Activated CD8-positive, alpha-beta T cell treated with anti-CD3 and anti-CD28 coated beads for 36 hours (primary cell): ENCODE results near the gene SIGLECL1. TPM values are rescaled to one million over a fixed set of nuclear protein-coding genes. Genes with fewer than 3 reads are reported as not detected.

Experiments
- ATAC-seq: fragments of 200-7000 bp; cut with Tn5 transposase; one replicate; pipeline ENCODE4 v1.10.0; 2021; ENCODE audit warnings: mild to moderate bottlenecking, moderate library complexity
- CTCF ChIA-PET: fragments of 350-600 bp; sonication (Branson Sonifier 250); formaldehyde crosslinking; loops from one replicate; lab custom pipeline; 2021; ENCODE audit warnings: antibody characterized with exemption; lab: Charles Lee
- POLR2A ChIA-PET: fragments of 350-600 bp; sonication (Branson Sonifier 250); formaldehyde crosslinking; loops from one replicate; lab custom pipeline; 2021; ENCODE audit warnings: antibody characterized with exemption; lab: Charles Lee
- DNase-seq: peaks from one replicate; pipeline ENCODE4 v3.0.0-alpha.2; 2020
- H3K27ac Mint-ChIP-seq: one replicate; pipeline ENCODE4 v1.8.0; 2021; ENCODE audit warnings: mild to moderate bottlenecking, mixed read lengths
- H3K27me3 Mint-ChIP-seq: one replicate; pipeline ENCODE4 v1.8.0; 2021; ENCODE audit warnings: mixed read lengths
- H3K36me3 Mint-ChIP-seq: one replicate; pipeline ENCODE4 v1.8.0; 2021; ENCODE audit warnings: low read depth, mixed read lengths
- H3K4me1 Mint-ChIP-seq: one replicate; pipeline ENCODE4 v1.8.0; 2021; ENCODE audit warnings: low read depth, mixed read lengths
- H3K4me3 Mint-ChIP-seq: one replicate; pipeline ENCODE4 v1.8.0; 2021; ENCODE audit warnings: mild to moderate bottlenecking, moderate library complexity, mixed read lengths
- H3K9me3 Mint-ChIP-seq: one replicate; pipeline ENCODE4 v1.8.0; 2021; ENCODE audit warnings: mixed read lengths
- intact Hi-C: fragments of 100-400 bp; cut with micrococcal nuclease; formaldehyde crosslinking; loops from one replicate; pipeline ENCODE4 v1.10.0; 2022
- total RNA-seq, 2 experiments: library from RNA; stranded (reverse); gene quantifications; one replicate each; pipeline ENCODE4 v1.2.3, GENCODE V29; 2021
- TF ChIP-seq, protein P1 (sequence below): fragments of 200-600 bp; IDR thresholded peaks from one replicate; pipeline ENCODE4 v1.8.0; 2022; ENCODE audit warnings: antibody characterized with exemption, mild to moderate bottlenecking

SIGLECL1 gene
- total RNA-seq, 2 experiments from 2014 or later, result not detected

DNA sequence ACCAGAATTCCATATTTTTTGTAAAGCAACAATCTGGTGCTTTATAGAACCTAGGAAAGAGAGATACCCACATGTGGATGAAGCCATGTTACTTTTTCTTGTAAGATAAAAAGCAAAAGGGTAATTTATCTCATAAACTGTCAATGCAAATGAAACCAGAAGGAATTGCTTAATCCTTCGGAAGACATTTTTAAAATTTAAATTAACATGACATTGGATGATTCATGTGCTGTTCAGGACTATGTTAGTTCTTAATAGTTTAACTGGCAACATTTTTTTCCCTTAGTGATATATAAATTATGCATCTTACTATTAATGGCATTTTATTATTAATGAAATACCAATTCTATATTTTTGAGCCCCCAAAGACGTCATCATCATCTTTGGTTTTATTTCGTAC is 34.8 kb downstream of the SIGLECL1 start:
- no peak for DNase-seq
- H3K9me3 Mint-ChIP-seq, result no peaks in the 10 kb centered on the region
- CTCF ChIA-PET, result no interaction called here
- H3K4me3 Mint-ChIP-seq, result no peak overlapping the region
- intact Hi-C loops, result no loop called here
- no peak for ATAC-seq
- H3K4me1 Mint-ChIP-seq, result no peaks in the 10 kb centered on the region
- no peak overlapping the region for H3K27ac Mint-ChIP-seq
- POLR2A ChIA-PET, result no interaction called here
- H3K36me3 Mint-ChIP-seq, result no peaks in the 10 kb centered on the region
- H3K27me3 Mint-ChIP-seq, result peaks cover 9% of the 10 kb centered on the region
- TF ChIP-seq, protein P1, sequence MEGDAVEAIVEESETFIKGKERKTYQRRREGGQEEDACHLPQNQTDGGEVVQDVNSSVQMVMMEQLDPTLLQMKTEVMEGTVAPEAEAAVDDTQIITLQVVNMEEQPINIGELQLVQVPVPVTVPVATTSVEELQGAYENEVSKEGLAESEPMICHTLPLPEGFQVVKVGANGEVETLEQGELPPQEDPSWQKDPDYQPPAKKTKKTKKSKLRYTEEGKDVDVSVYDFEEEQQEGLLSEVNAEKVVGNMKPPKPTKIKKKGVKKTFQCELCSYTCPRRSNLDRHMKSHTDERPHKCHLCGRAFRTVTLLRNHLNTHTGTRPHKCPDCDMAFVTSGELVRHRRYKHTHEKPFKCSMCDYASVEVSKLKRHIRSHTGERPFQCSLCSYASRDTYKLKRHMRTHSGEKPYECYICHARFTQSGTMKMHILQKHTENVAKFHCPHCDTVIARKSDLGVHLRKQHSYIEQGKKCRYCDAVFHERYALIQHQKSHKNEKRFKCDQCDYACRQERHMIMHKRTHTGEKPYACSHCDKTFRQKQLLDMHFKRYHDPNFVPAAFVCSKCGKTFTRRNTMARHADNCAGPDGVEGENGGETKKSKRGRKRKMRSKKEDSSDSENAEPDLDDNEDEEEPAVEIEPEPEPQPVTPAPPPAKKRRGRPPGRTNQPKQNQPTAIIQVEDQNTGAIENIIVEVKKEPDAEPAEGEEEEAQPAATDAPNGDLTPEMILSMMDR, result no peak

DNA sequence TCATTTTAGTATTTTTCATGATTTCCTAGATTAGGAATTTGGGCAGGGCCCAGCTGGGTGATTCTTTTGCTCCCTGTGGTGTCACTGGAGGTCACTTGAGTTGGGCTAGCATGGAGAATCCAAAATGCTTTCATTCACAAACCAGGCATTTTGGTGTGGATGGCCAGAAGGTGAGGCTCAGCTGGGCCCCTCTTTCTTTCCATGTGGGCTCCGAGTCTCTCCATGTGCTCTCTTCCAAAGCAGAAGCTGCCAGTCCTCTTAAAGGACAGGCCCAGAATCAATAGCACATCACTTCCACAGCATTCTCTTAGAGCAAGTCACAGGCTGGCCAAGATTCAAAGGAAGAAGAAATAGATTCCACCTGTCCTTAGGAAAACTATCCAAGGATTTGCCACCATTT is 38.8 kb downstream of the SIGLECL1 start:
- Mint-ChIP-seq H3K36me3 (no peaks in the 10 kb centered on the region), H3K4me1 (no peaks in the 10 kb centered on the region), H3K27ac (no peak overlapping the region), H3K4me3 (no peak overlapping the region), H3K27me3 (peaks cover 3% of the 10 kb centered on the region), H3K9me3 (no peaks in the 10 kb centered on the region)
- ChIA-PET POLR2A (no interaction called here), CTCF (no interaction called here)
- ATAC-seq (no peak), DNase-seq (no peak)
- intact Hi-C loops, result no loop called here
- TF ChIP-seq, protein P1, result no peak

DNA sequence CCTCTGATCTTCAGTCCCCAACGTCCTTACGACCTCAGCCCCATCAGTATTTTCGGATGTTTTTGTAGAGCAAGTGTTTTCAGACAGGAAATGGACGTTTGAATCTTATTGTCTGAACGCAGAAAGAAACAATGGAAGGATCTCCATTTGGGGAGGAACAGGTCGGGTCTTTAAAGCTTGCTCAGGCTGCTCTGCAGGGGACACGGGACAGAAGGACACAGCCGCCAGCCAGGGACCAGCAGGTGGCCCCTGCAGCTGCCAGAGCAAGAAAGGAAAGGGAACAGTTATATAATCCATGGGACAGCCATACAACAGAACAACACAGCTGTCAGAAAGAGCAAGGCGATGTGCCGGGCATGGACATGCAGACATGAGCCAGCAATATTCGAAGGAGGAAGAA is 42.1 kb downstream of the SIGLECL1 start:
- POLR2A ChIA-PET, result no interaction called here
- no peak for ATAC-seq
- no peak overlapping the region for H3K27ac Mint-ChIP-seq

DNA sequence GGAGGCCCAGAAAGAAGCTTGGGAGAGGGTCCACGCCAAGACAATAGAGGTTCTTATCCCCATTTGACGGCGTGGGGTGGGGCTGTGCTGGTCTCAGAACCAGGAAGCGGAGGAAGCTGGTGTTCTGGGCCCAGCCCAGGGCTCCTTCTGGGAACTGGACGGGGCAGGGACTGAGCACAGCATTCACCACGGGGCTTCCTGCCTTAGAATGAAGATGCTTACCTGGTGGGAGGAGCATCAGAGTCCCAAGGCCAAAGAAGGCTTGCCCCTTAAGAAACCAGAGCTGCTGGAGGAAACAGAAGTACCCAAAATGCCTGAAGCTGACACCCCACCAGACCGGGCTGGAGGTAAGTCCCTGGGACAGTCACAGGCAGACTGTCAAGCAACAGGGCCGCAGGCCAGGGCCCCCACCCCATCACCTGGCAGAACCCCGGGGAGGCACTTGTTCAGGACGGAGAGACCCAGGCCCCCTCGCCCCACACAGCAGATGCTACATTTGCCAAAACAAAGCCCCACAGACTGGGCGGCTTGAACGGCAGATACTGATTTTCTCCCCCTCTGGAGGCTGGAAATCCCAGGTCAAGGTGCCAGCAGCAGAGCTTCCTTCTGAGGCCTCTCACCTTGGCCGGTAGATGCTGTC is 42.8 kb downstream of the SIGLECL1 start:
- POLR2A ChIA-PET, result no interaction called here

More for the DNA sequence above, 42.1 kb downstream of the SIGLECL1 start:
- H3K27me3 Mint-ChIP-seq, result peaks cover 7% of the 10 kb centered on the region
- H3K4me3 Mint-ChIP-seq, result no peak overlapping the region
- H3K9me3 Mint-ChIP-seq, result no peaks in the 10 kb centered on the region
- intact Hi-C loops, result no loop called here
- no peak for DNase-seq
- TF ChIP-seq, protein P1, result no peak
- H3K36me3 Mint-ChIP-seq, result no peaks in the 10 kb centered on the region
- H3K4me1 Mint-ChIP-seq, result no peaks in the 10 kb centered on the region
- CTCF ChIA-PET, result no interaction called here

More for the DNA sequence above, 42.8 kb downstream of the SIGLECL1 start:
- no peak for ATAC-seq
- H3K27ac Mint-ChIP-seq, result no peak overlapping the region
- peaks cover 7% of the 10 kb centered on the region for H3K27me3 Mint-ChIP-seq
- intact Hi-C loops, result no loop called here
- no peaks in the 10 kb centered on the region for H3K4me1 Mint-ChIP-seq
- H3K9me3 Mint-ChIP-seq, result no peaks in the 10 kb centered on the region
- H3K36me3 Mint-ChIP-seq, result no peaks in the 10 kb centered on the region
- CTCF ChIA-PET, result no interaction called here
- H3K4me3 Mint-ChIP-seq, result no peak overlapping the region
- TF ChIP-seq, protein P1, result no peak
- no peak for DNase-seq
